OCI-LY7 (cell line): ENCODE data around the gene WFDC13.
"Not testable (repeated sequence)": the region's sequence is repeated elsewhere in the genome, so short reads cannot be mapped to it uniquely, and the experiment has no call there.

Experiments used
- EZH2phosphoT487 ChIP-seq: fragments of 200-600 bp; sonication (generic); IDR thresholded peaks from 2 replicates; pipeline ENCODE4 v1.6.1; 2018; ENCODE audit warnings: low read depth, borderline replicate concordance, mild to moderate bottlenecking, mixed run types, antibody characterized with exemption, low read length, moderate library complexity, mixed read lengths
- TF ChIP-seq, protein P1 (sequence below): fragments of 200-600 bp; sonication (generic); conservative IDR thresholded peaks from 2 replicates; pipeline ENCODE4 v1.5.1; 2014; ENCODE audit warnings: mild to moderate bottlenecking, antibody characterized with exemption, low read length, moderate library complexity, mixed read lengths

DNA sequence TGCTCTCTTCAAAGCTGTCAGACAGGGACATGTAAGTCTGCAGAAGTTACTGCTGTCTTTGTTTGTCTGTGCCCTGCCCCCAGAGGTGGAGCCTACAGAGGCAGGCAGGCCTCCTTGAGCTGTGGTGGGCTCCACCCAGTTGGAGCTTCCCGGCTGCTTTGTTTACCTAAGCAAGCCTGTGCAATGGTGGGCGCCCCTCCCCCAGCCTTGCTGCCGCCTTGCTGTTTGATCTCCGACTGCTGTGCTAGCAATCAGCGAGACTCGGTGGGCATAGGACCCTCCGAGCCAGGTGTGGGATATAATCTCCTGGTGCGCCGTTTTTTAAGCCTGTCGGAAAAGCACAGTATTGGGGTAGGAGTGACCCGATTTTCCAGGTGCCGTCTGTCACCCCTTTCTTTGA, 8.5 kb upstream of the WFDC13 start:
- TF ChIP-seq, protein P1, sequence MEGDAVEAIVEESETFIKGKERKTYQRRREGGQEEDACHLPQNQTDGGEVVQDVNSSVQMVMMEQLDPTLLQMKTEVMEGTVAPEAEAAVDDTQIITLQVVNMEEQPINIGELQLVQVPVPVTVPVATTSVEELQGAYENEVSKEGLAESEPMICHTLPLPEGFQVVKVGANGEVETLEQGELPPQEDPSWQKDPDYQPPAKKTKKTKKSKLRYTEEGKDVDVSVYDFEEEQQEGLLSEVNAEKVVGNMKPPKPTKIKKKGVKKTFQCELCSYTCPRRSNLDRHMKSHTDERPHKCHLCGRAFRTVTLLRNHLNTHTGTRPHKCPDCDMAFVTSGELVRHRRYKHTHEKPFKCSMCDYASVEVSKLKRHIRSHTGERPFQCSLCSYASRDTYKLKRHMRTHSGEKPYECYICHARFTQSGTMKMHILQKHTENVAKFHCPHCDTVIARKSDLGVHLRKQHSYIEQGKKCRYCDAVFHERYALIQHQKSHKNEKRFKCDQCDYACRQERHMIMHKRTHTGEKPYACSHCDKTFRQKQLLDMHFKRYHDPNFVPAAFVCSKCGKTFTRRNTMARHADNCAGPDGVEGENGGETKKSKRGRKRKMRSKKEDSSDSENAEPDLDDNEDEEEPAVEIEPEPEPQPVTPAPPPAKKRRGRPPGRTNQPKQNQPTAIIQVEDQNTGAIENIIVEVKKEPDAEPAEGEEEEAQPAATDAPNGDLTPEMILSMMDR = not testable (repeated sequence)
- TF ChIP-seq EZH2phosphoT487 = not testable (repeated sequence)
